ENCODE results near the gene IL15RA. TPM values are rescaled to one million over a fixed set of nuclear protein-coding genes. Genes with fewer than 3 reads are reported as not detected.
A peak's percentile ranks its signal among the peaks of the same experiment; 100 is the strongest.

The IL15RA gene
- total RNA-seq, 4 donors from 2014 or later, result 9.0 to 18.6 (median 12.6) TPM

GRCh38 chr10:6020826-6021225 lies 43.5 kb upstream of the IL15RA start:
- no peaks in the 10 kb centered on the region for H3K9me3 ChIP-seq
- DNase-seq (ENCODE audit: low spot score in 2 of 2), result peak in 1 of 2 donors; percentile 22
- peaks cover 0 to 14% (median 0%) of the 10 kb centered on the region in 4 donors for H3K4me1 ChIP-seq
- no peak overlapping the region for H3K27ac ChIP-seq
- no peaks in the 10 kb centered on the region for H3K36me3 ChIP-seq
- 72 to 76% methylated on average over 9 of the region's 9 CpGs for WGBS, 2 donors
- no peaks in the 10 kb centered on the region for H3K27me3 ChIP-seq
- no peak overlapping the region for H3K4me3 ChIP-seq
- TF ChIP-seq CTCF (IDR thresholded peaks at IDR 0.05), result no peak
- TF ChIP-seq EP300 (IDR thresholded peaks at IDR 0.05), result peak in 1 of 2 donors; percentile 31
- TF ChIP-seq POLR2A (IDR thresholded peaks at IDR 0.05), result no peak

GRCh38 chr10:6019796-6020195 lies 42.5 kb upstream of the IL15RA start:
- TF ChIP-seq POLR2A (IDR thresholded peaks at IDR 0.05) (no peak), EP300 (IDR thresholded peaks at IDR 0.05) (no peak), CTCF (IDR thresholded peaks at IDR 0.05) (no peak)
- no peaks in the 10 kb centered on the region for H3K9me3 ChIP-seq
- no peak overlapping the region for H3K4me3 ChIP-seq
- H3K27me3 ChIP-seq, result no peaks in the 10 kb centered on the region
- DNase-seq (ENCODE audit: low spot score in 2 of 2), result no peak
- H3K36me3 ChIP-seq, result no peaks in the 10 kb centered on the region
- whole genome bisulfite sequencing, 2 donors, result 83 to 84% methylated on average over 9 to 12 of the region's 12 CpGs
- no peak overlapping the region for H3K27ac ChIP-seq
- peaks cover 0 to 14% (median 0%) of the 10 kb centered on the region in 4 donors for H3K4me1 ChIP-seq

GRCh38 chr10:6019010-6019782 lies 41.9 kb upstream of the IL15RA start:
- TF ChIP-seq CTCF (IDR thresholded peaks at IDR 0.05) (no peak), POLR2A (IDR thresholded peaks at IDR 0.05) (no peak), EP300 (IDR thresholded peaks at IDR 0.05) (no peak)
- Histone ChIP-seq H3K27me3 (no peaks in the 10 kb centered on the region), H3K27ac (no peak overlapping the region), H3K4me1 (peaks cover 0 to 14% (median 0%) of the 10 kb centered on the region in 4 donors), H3K36me3 (no peaks in the 10 kb centered on the region), H3K4me3 (no peak overlapping the region), H3K9me3 (no peaks in the 10 kb centered on the region)
- WGBS, 2 donors, result 89 to 95% methylated on average over 6 of the region's 6 CpGs
- DNase-seq (ENCODE audit: low spot score in 2 of 2), result no peak

GRCh38 chr10:6018422-6018821 lies 41.1 kb upstream of the IL15RA start:
- no peaks in the 10 kb centered on the region for H3K27me3 ChIP-seq
- no peaks in the 10 kb centered on the region for H3K36me3 ChIP-seq
- H3K4me1 ChIP-seq, result peaks cover 0 to 17% (median 0%) of the 10 kb centered on the region in 4 donors
- DNase-seq (ENCODE audit: low spot score in 2 of 2), result no peak
- 38 to 43% methylated on average over 5 of the region's 5 CpGs for WGBS, 2 donors
- no peaks in the 10 kb centered on the region for H3K9me3 ChIP-seq
- H3K4me3 ChIP-seq, result no peak overlapping the region
- TF ChIP-seq EP300 (IDR thresholded peaks at IDR 0.05) (no peak), POLR2A (IDR thresholded peaks at IDR 0.05) (no peak), CTCF (IDR thresholded peaks at IDR 0.05) (no peak)
- peak overlapping the region in 2 of 4 donors; percentile 52 to 56 for H3K27ac ChIP-seq

GRCh38 chr10:6017781-6018354 lies 40.5 kb upstream of the IL15RA start:
- Histone ChIP-seq H3K4me1 (peaks cover 0 to 12% (median 0%) of the 10 kb centered on the region in 4 donors), H3K36me3 (no peaks in the 10 kb centered on the region), H3K27ac (peak overlapping the region in 2 of 4 donors; percentile 52 to 56), H3K27me3 (no peaks in the 10 kb centered on the region), H3K9me3 (no peaks in the 10 kb centered on the region), H3K4me3 (no peak overlapping the region)
- 82 to 83% methylated on average over 8 of the region's 8 CpGs for WGBS, 2 donors
- TF ChIP-seq EP300 (IDR thresholded peaks at IDR 0.05), result no peak
- TF ChIP-seq CTCF (IDR thresholded peaks at IDR 0.05), result no peak
- no peak for TF ChIP-seq POLR2A (IDR thresholded peaks at IDR 0.05)
- no peak for DNase-seq (ENCODE audit: low spot score in 2 of 2)
